HG03025 (cell line): ENCODE measurements around the gene TINAG.

Source experiments
- ATAC-seq: cut with Tn5 transposase; IDR thresholded peaks from one replicate; pipeline ENCODE4 v1.9.1; 2021; ENCODE audit warnings: mild to moderate bottlenecking, moderate library complexity; ENCODE audit not compliant: unreplicated experiment, low FRiP score

TINAG gene

GRCh38 chr6:54419885-54420284 is 111.6 kb downstream of the TINAG start:
- ATAC-seq, result no peak

DNA sequence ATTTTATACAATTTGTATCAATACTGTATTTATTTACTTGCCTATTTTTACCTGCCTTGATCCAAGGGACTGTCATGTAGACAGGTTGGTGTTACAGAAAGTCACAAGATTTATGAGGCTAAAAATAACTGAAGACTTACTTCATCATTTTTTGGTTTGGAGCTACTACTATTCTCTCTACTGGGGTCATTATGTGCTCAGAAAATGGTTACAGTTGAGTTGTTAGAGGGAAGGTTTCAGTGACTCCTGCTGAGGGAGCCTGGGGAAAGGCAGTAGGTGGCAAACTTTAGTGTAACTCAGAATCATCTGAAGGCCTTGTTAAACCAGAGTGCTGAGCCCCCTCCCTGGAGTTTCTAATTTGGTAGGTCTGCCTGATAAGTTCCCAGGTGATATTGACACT is 118.8 kb downstream of the TINAG start:
- ATAC-seq, result no peak

- ATAC-seq, result no peak
These were observed 119.2 kb downstream of the TINAG start for GRCh38 chr6:54427396-54427937.

DNA sequence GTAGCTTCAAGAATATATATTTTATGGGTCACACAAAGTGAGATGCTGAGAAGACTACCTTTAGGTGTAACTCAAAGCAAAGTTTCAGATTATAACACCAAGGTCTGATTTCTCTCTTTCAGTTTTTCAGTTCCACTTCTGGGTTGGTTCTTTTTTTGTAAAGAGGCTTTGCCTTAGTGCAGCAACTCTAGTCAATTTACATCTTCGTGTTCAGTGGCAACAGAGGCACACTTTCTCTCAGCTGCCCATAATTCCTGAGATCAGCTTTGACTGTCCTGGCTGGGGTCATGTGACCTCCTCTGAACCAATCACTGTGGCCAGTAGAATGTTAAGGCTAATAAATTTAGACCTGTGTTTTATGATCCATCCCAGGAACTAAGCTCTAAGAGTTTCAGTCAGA is 120.2 kb downstream of the TINAG start:
- ATAC-seq, result peak; percentile 90

DNA sequence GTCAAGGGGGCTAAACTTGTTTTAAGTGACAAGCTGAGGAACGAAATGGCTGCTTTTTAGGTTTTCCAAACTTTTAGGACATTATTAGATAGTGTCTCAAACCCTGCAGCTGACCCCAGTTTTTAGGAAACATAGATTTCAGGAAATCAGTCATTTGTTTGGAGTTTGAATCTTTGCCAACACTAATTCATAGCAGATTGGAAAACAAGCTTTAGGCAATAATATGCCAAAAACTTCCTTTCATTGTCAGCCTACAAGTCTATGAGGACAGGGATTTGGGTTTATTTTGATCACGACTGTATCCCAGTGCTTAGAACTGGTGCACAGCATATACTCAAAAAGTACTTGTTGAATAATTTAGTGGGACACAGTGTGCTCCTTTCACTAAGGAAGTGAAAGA is 123.2 kb downstream of the TINAG start:
- ATAC-seq, result no peak
